Stomach (tissue), 9 donors: Measurements from ENCODE around the gene PPM1K. TPM values are rescaled to one million over a fixed set of nuclear protein-coding genes. Genes with fewer than 3 reads are reported as not detected.

Experiments used
- DNase-seq, 2 donors: peaks; one replicate each; pipeline versions ENCODE4 v3.0.0 to v3.0.0-alpha.2; 2013 to 2019
- H3K27ac ChIP-seq, 5 donors: fragments of 200-600 bp in 4 of 5; sonication (generic) in 4 of 5; one replicate each; pipeline ENCODE4 v1.5.1; 2013 to 2019; ENCODE audit warnings: mild to moderate bottlenecking in 1 of 5, moderate library complexity in 1 of 5
- H3K27me3 ChIP-seq, 3 donors: fragments of 200-600 bp; sonication (generic); one replicate each; pipeline ENCODE4 v1.5.1; 2017 to 2019; ENCODE audit warnings: mixed run types in 1 of 3
- H3K36me3 ChIP-seq, 4 donors: fragments of 200-600 bp; sonication (generic); 1 replicate in 3 of 4; 2 replicates in 1 of 4; pipeline ENCODE4 v1.5.1; 2016 to 2019
- H3K4me1 ChIP-seq, 4 donors: fragments of 200-600 bp; sonication (generic); one replicate each; pipeline ENCODE4 v1.5.1; 2016 to 2019
- H3K4me3 ChIP-seq, 4 donors: fragments of 200-600 bp; sonication (generic) in 3 of 4; one replicate each; pipeline ENCODE4 v1.5.1; 2016 to 2019; ENCODE audit warnings: mild to moderate bottlenecking in 1 of 4
- H3K9me3 ChIP-seq, 4 donors: fragments of 200-600 bp; sonication (generic); one replicate each; pipeline ENCODE4 v1.5.1; 2016 to 2019
- CTCF ChIP-seq, 7 experiments: fragments of 450-650 bp in 4 of 7; fragments of 200-600 bp in 3 of 7; sonication (generic) in 3 of 7; IDR thresholded peaks; one replicate each; pipeline ENCODE4 v1.5.1; 2016 to 2019; ENCODE audit warnings: antibody characterized with exemption in 7 of 7, control low read depth in 2 of 7, mild to moderate bottlenecking in 1 of 7
- EP300 ChIP-seq: sonication (generic); formaldehyde crosslinking; IDR thresholded peaks from one replicate; pipeline ENCODE4 v1.6.1; 2017; ENCODE audit warnings: antibody characterized with exemption
- POLR2A ChIP-seq, 4 donors: fragments of 450-650 bp; IDR thresholded peaks; one replicate each; pipeline ENCODE4 v1.6.1; 2016; ENCODE audit warnings: antibody characterized with exemption in 4 of 4, control low read depth in 2 of 4, mild to moderate bottlenecking in 1 of 4, moderate library complexity in 1 of 4
- POLR2AphosphoS5 ChIP-seq, 3 donors: sonication (generic); formaldehyde crosslinking; IDR thresholded peaks; one replicate each; pipeline ENCODE4 v1.6.1; 2016; ENCODE audit warnings: antibody characterized with exemption in 3 of 3
- whole genome bisulfite sequencing, 5 donors: extraction: QIAGEN DNeasy Blood & Tissue Kit in 3 of 5; methylation state at CpG; one replicate each; pipeline versions ENCODE4 v1.1.5 to v1.1.7; 2013 to 2018; 5-methylcytosine and 5-hydroxymethylcytosine counted together
- intact Hi-C: fragments of 100-400 bp; cut with DNase I; formaldehyde crosslinking; loops from one replicate; pipeline ENCODE4 v1.15.1; 2023; ENCODE audit warnings: low total_unique reads
- polyA plus RNA-seq, 3 donors: library from polyadenylated mRNA; stranded (reverse); fragments of 200-250 nt; gene quantifications; one replicate each; pipeline ENCODE4 v1.2.3, GENCODE V29; 2013
- total RNA-seq, 5 donors: library from RNA; depleted of rRNA; stranded (reverse); fragments of >200 nt; gene quantifications; one replicate each; pipeline versions ENCODE4 v1.1.0 to v1.2.3, GENCODE V29; 2014 to 2016
- donor health status: healthy with polysubstance abuse.
- donor health status: Bipolar disorder and iron deficiency.
- donor health status: healthy.

Gene PPM1K
- total and polyA plus RNA-seq, 8 donors, result 3.6 to 81.7 (median 20.4) TPM

GRCh38 chr4:88257726-88258125 is 26.6 kb downstream of the PPM1K start:
- Histone ChIP-seq H3K9me3 (no peaks in the 10 kb centered on the region), H3K4me1 (no peaks in the 10 kb centered on the region), H3K27me3 (no peaks in the 10 kb centered on the region), H3K36me3 (peaks cover 3 to 26% (median 15%) of the 10 kb centered on the region in 4 donors), H3K27ac (no peak overlapping the region), H3K4me3 (no peak overlapping the region)
- intact Hi-C loops, result no loop called here
- TF ChIP-seq EP300, result no peak
- TF ChIP-seq CTCF (IDR thresholded peaks at IDR 0.05), result no peak
- no peak for TF ChIP-seq POLR2AphosphoS5 (IDR thresholded peaks at IDR 0.05)
- TF ChIP-seq POLR2A (IDR thresholded peaks at IDR 0.05), result no peak
- 93 to 99% (median 95%) methylated on average over 2 of the region's 2 CpGs for WGBS, 5 donors
- no peak for DNase-seq

GRCh38 chr4:88255111-88255510 is 29.2 kb downstream of the PPM1K start:
- intact Hi-C loops, result no loop called here
- 79 to 94% (median 85%) methylated on average over 2 of the region's 2 CpGs for WGBS, 5 donors
- H3K9me3 ChIP-seq, result no peaks in the 10 kb centered on the region
- peaks cover 0 to 15% (median 5%) of the 10 kb centered on the region in 4 donors for H3K36me3 ChIP-seq
- no peak for TF ChIP-seq POLR2AphosphoS5 (IDR thresholded peaks at IDR 0.05)
- no peak for DNase-seq
- H3K4me1 ChIP-seq, result no peaks in the 10 kb centered on the region
- no peaks in the 10 kb centered on the region for H3K27me3 ChIP-seq
- no peak overlapping the region for H3K27ac ChIP-seq
- H3K4me3 ChIP-seq, result no peak overlapping the region

GRCh38 chr4:88251924-88252323 is 32.4 kb downstream of the PPM1K start:
- H3K36me3 ChIP-seq, result no peaks in the 10 kb centered on the region
- TF ChIP-seq POLR2AphosphoS5 (IDR thresholded peaks at IDR 0.05), result no peak
- no peak for TF ChIP-seq CTCF (IDR thresholded peaks at IDR 0.05)
- TF ChIP-seq POLR2A (IDR thresholded peaks at IDR 0.05), result no peak
- TF ChIP-seq EP300, result no peak
- H3K9me3 ChIP-seq, result no peaks in the 10 kb centered on the region
- H3K27me3 ChIP-seq, result no peaks in the 10 kb centered on the region
- WGBS, 5 donors, result 84 to 94% (median 86%) methylated on average over 3 of the region's 3 CpGs
- H3K4me3 ChIP-seq, result no peak overlapping the region
- intact Hi-C loops, result no loop called here
- H3K4me1 ChIP-seq, result no peaks in the 10 kb centered on the region
- no peak for DNase-seq
- no peak overlapping the region for H3K27ac ChIP-seq

GRCh38 chr4:88247148-88247547 is 37.2 kb downstream of the PPM1K start:
- no peak for DNase-seq
- H3K4me1 ChIP-seq, result no peaks in the 10 kb centered on the region
- TF ChIP-seq POLR2AphosphoS5 (IDR thresholded peaks at IDR 0.05) (no peak), EP300 (no peak), CTCF (IDR thresholded peaks at IDR 0.05) (no peak), POLR2A (IDR thresholded peaks at IDR 0.05) (no peak)
- no peaks in the 10 kb centered on the region for H3K27me3 ChIP-seq
- no peaks in the 10 kb centered on the region for H3K36me3 ChIP-seq
- H3K27ac ChIP-seq, result no peak overlapping the region
- intact Hi-C loops, result no loop called here
- H3K9me3 ChIP-seq, result no peaks in the 10 kb centered on the region
- H3K4me3 ChIP-seq, result no peak overlapping the region
- 37 to 65% (median 46%) methylated on average over 3 of the region's 3 CpGs for WGBS, 5 donors

GRCh38 chr4:88246600-88246999 is 37.8 kb downstream of the PPM1K start:
- no peak overlapping the region for H3K4me3 ChIP-seq
- intact Hi-C loops, result no loop called here
- DNase-seq, result no peak
- 76 to 83% (median 78%) methylated on average over 2 of the region's 2 CpGs for WGBS, 5 donors
- H3K9me3 ChIP-seq, result no peaks in the 10 kb centered on the region
- H3K27ac ChIP-seq, result no peak overlapping the region
- no peaks in the 10 kb centered on the region for H3K27me3 ChIP-seq
- no peaks in the 10 kb centered on the region for H3K4me1 ChIP-seq
- TF ChIP-seq POLR2A (IDR thresholded peaks at IDR 0.05) (no peak), CTCF (IDR thresholded peaks at IDR 0.05) (no peak), EP300 (no peak), POLR2AphosphoS5 (IDR thresholded peaks at IDR 0.05) (no peak)
- no peaks in the 10 kb centered on the region for H3K36me3 ChIP-seq
